Measurements from ENCODE around the gene TLL1.
A peak's percentile ranks its signal among the peaks of the same experiment; 100 is the strongest.

Gene TLL1

GRCh38 chr4:165894159-165894558 is 21.1 kb downstream of the TLL1 start:
- no peak for DNase-seq (ENCODE audit: low read depth)

- DNase-seq (ENCODE audit: low read depth): peak; percentile 12
Measured at GRCh38 chr4:165905405-165906027, 32.5 kb downstream of the TLL1 start.

GRCh38 chr4:165906272-165906671 is 33.2 kb downstream of the TLL1 start:
- no peak for DNase-seq (ENCODE audit: low read depth)

- DNase-seq (ENCODE audit: low read depth): no peak
Measured at GRCh38 chr4:165909947-165910346, 36.9 kb downstream of the TLL1 start.

GRCh38 chr4:165915215-165915614 is 42.2 kb downstream of the TLL1 start:
- no peak for DNase-seq (ENCODE audit: low read depth)

- DNase-seq (ENCODE audit: low read depth): no peak
Measured at GRCh38 chr4:165921546-165921945, 48.5 kb downstream of the TLL1 start.

- no peak for DNase-seq (ENCODE audit: low read depth)
Measured at GRCh38 chr4:165922747-165923146, 49.7 kb downstream of the TLL1 start.

- DNase-seq (ENCODE audit: low read depth): no peak
Measured at GRCh38 chr4:165926307-165926706, 53.3 kb downstream of the TLL1 start.

GRCh38 chr4:165927366-165927765 is 54.3 kb downstream of the TLL1 start:
- no peak for DNase-seq (ENCODE audit: low read depth)

- DNase-seq (ENCODE audit: low read depth): no peak
Measured at GRCh38 chr4:165927815-165928214, 54.8 kb downstream of the TLL1 start.

GRCh38 chr4:165928601-165929000 is 55.6 kb downstream of the TLL1 start:
- DNase-seq (ENCODE audit: low read depth): no peak

GRCh38 chr4:165929662-165930061 is 56.6 kb downstream of the TLL1 start:
- no peak for DNase-seq (ENCODE audit: low read depth)

GRCh38 chr4:165931741-165932140 is 58.7 kb downstream of the TLL1 start:
- no peak for DNase-seq (ENCODE audit: low read depth)

- DNase-seq (ENCODE audit: low read depth): no peak
Measured at GRCh38 chr4:165944900-165945299, 71.9 kb downstream of the TLL1 start.

GRCh38 chr4:165945991-165946390 is 73.0 kb downstream of the TLL1 start:
- DNase-seq (ENCODE audit: low read depth): no peak

- DNase-seq (ENCODE audit: low read depth): no peak
Measured at GRCh38 chr4:165947019-165947418, 74.0 kb downstream of the TLL1 start.

- no peak for DNase-seq (ENCODE audit: low read depth)
Measured at GRCh38 chr4:165953181-165953580, 80.1 kb downstream of the TLL1 start.

- no peak for DNase-seq (ENCODE audit: low read depth)
Measured at GRCh38 chr4:165963621-165964020, 90.6 kb downstream of the TLL1 start.

- DNase-seq (ENCODE audit: low read depth): no peak
Measured at GRCh38 chr4:165964591-165964990, 91.6 kb downstream of the TLL1 start.

GRCh38 chr4:165965503-165965902 is 92.5 kb downstream of the TLL1 start:
- no peak for DNase-seq (ENCODE audit: low read depth)

GRCh38 chr4:165966833-165967232 is 93.8 kb downstream of the TLL1 start:
- no peak for DNase-seq (ENCODE audit: low read depth)

GRCh38 chr4:165967486-165967885 is 94.4 kb downstream of the TLL1 start:
- DNase-seq (ENCODE audit: low read depth): no peak

- DNase-seq (ENCODE audit: low read depth): no peak
Measured at GRCh38 chr4:165970703-165971420, 97.8 kb downstream of the TLL1 start.

GRCh38 chr4:165971446-165971845 is 98.4 kb downstream of the TLL1 start:
- no peak for DNase-seq (ENCODE audit: low read depth)
